Medulla oblongata (tissue), 1 donor: ENCODE results near the gene CXCL6.

ENCODE experiments used
- DNase-seq: peaks from one replicate; pipeline ENCODE4 v3.0.0-alpha.2; 2015; ENCODE audit errors: extremely low spot score

The CXCL6 gene

DNA sequence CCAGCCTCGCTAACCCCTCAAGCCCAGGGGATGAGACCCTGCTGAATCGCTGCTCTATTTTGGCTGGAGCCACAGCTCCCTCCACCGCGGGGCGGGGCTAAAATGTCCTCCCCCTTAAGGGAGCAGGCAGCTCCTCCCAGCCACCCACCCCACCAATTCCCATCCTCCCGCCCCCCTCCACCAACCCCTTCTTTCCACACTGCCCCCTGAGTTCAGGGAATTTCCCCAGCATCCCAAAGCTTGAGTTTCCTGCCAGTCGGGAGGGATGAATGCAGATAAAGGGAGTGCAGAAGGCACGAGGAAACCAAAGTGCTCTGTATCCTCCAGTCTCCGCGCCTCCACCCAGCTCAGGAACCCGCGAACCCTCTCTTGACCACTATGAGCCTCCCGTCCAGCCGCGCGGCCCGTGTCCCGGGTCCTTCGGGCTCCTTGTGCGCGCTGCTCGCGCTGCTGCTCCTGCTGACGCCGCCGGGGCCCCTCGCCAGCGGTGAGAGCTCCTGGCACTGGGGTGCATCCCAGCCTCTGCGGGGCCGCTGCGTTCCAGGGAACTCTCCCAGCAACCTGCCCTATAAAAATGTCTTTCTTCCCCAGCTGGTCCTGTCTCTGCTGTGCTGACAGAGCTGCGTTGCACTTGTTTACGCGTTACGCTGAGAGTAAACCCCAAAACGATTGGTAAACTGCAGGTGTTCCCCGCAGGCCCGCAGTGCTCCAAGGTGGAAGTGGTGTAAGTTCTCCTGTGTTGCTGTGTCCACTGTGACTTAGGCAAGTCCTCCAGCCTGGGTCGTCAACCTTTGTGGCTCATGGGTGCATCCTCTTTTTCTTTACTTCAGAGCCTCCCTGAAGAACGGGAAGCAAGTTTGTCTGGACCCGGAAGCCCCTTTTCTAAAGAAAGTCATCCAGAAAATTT is at the start of gene CXCL6:
TSS of gene CXCL6 (plus strand) at position 306 of the 907 bp plus-strand sequence. CDS start at position 379, 73 bp downstream.
- no peak for DNase-seq

GRCh38 chr4:73788411-73788810 is 48.1 kb upstream of the CXCL6 start:
- DNase-seq, result no peak

DNA sequence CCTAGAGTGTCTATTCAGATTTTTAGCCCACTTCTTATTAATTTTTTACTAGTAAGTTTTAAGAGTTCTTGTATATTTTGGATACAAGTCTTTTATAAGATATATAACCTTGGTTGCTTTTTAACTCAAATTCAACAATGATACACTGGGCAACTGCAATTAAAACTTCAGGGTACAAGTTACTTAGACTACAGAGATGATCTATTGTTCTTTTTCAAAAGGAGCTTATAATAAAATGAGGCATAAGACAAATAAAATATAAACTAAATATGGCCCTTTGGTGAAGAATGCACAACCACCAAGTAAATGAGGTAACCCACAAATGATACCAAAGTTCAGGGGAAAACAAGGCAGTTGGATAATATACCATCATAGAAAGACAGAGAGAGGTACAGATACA is 37.6 kb upstream of the CXCL6 start:
- no peak for DNase-seq

DNA sequence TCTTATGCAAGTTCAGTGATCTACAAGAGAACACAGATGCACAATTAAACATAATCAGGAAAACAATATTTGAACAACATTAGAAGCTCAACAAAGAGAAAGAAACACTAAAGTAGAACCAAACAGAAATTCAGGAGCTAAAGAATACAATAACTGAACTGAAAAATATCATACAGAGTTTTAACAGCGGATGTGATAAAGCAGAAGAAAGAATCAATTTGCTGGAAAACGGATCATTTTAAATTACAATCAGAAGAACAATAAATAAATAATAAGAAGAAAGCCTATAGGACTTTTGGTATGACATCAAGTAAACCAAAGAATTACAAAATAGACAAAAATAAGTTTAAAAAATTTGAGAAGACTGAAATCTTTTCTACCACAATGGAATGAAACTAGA is 36.3 kb upstream of the CXCL6 start:
- no peak for DNase-seq

- no peak for DNase-seq
Observed at GRCh38 chr4:73801692-73802091, 34.8 kb upstream of the CXCL6 start.

- DNase-seq, result no peak
Observed at GRCh38 chr4:73803213-73803612, 33.3 kb upstream of the CXCL6 start.

DNA sequence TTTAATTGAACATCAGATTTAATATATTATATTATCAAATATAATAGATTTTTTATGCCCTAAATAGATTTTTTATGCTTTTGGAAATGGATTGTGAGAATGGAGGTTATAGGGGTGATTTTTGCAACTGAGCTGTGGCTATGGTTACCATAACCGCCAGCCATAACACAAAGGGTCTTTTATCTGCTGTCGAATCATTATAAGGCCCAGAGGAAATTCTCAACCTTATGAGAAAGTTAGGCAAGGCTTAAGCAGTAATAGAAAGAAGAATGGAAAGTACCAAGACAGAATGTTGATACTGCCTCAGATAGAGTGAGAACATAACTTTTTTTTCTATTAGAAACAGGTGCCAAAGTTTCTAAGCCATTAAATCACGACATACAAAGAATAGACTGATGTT is 26.3 kb upstream of the CXCL6 start:
- DNase-seq, result no peak

- DNase-seq, result no peak
Observed at GRCh38 chr4:73811841-73812240, 24.6 kb upstream of the CXCL6 start.

- DNase-seq, result no peak
Observed at GRCh38 chr4:73814679-73815078, 21.8 kb upstream of the CXCL6 start.

GRCh38 chr4:73815145-73815544 is 21.3 kb upstream of the CXCL6 start:
- DNase-seq, result peak; percentile 28

GRCh38 chr4:73816814-73817213 is 19.7 kb upstream of the CXCL6 start:
- DNase-seq, result no peak

DNA sequence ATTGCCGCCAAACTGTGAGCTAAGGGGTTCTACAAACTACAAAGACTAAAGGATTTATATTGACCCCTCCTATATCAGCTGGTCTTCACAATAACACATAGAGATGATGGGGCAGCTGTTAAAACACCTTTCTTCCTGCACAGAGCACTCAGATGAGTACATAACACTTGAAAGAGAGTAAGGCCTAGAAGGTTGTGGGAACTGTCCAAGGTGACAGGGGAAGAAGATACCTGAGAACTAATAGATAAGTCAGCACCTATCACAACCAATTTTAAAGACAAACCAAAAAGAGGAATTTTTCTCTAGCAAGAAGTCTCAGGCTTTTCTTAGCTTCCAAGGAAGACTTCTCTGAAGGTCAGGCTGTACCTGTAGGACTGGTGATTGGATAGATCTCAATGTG is 19.1 kb upstream of the CXCL6 start:
- no peak for DNase-seq

- no peak for DNase-seq
Observed at GRCh38 chr4:73821325-73821724, 15.2 kb upstream of the CXCL6 start.

GRCh38 chr4:73822389-73822788 is 14.1 kb upstream of the CXCL6 start:
- DNase-seq, result no peak

DNA sequence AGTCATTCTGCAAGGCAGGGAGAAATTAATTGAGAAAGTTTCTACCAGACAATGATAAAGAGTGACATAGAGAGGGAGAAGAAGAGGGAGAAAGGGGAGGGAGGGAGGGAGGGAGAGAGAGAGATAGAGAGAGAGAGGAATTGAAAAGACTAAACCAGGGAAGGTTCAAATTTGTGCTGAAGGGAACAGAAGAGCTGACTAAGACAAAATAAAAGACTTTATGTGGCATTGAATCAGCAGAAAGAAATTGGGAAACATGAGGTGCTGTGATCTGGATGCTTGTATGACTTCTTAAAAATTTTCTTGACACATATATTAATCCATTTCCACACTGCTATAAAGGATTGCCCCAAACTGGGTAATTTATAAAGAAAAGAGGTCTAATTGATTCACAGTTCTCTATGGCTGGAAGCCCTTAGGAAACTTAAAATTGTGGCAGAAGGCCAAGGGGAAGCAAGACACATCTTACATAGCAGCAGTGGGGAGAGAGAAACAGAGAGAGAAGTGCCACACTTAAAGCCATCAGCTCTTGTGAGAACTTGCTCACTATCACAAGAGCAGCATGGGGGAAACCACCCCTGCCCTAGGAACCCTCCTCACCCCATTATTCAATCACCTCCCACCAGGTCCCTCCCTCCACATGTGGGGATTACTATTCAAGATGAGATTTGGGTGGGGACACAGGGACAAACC is 13.5 kb upstream of the CXCL6 start:
- peak; percentile 34 for DNase-seq

- no peak for DNase-seq
Observed at GRCh38 chr4:73823760-73824159, 12.7 kb upstream of the CXCL6 start.

- DNase-seq, result no peak
Observed at GRCh38 chr4:73828956-73829355, 7.5 kb upstream of the CXCL6 start.

- DNase-seq, result no peak
Observed at GRCh38 chr4:73831569-73831968, 4.9 kb upstream of the CXCL6 start.

DNA sequence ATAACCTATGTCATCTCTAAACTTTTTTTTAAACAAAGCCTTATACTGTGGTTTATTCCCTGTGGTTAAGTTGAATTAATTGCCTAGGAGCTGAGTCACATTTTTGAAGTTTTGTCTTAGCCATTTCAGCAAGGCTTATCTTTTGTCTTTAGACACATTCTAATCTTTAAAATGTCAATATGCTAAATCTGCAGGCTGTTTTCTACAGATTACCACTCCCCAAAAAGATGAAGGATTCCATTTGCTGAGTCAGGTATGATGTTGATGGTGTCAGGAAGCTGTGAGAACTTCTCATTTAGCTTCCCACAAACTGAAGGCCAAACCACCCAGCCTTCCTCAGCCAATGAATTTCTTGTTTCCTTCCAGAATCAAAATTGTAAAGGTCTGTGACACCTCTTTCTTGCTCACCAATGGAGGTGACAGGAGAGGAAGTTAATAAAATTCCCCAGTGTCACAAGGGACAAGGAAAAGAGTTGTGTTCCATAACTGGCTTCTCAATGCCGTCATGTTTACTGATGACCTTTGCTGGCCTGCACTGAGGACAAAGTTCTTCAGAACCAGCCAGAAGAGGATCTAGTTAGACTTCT is 3.7 kb upstream of the CXCL6 start:
- DNase-seq, result no peak

DNA sequence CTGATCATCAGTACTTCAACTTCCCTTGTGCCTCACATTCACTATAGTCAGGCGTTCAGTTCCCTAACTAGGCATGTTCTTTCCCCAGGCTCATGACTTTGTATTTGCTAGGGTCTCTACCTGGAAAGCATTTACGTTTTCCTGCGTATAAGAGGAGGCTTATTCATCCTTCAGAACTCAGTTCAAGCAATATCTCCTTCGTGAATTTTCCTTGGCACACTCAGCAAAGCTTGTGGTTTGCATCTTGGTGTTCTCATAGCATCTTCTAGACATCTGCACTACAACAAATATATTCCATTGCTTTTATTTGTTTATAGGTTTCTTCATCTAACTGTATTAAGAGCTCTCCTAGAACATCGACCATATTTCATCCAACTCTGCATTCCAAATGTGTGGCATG is 2.6 kb downstream of the CXCL6 start:
- DNase-seq, result no peak

GRCh38 chr4:73839715-73840114 is 3.2 kb downstream of the CXCL6 start:
- DNase-seq, result no peak

DNA sequence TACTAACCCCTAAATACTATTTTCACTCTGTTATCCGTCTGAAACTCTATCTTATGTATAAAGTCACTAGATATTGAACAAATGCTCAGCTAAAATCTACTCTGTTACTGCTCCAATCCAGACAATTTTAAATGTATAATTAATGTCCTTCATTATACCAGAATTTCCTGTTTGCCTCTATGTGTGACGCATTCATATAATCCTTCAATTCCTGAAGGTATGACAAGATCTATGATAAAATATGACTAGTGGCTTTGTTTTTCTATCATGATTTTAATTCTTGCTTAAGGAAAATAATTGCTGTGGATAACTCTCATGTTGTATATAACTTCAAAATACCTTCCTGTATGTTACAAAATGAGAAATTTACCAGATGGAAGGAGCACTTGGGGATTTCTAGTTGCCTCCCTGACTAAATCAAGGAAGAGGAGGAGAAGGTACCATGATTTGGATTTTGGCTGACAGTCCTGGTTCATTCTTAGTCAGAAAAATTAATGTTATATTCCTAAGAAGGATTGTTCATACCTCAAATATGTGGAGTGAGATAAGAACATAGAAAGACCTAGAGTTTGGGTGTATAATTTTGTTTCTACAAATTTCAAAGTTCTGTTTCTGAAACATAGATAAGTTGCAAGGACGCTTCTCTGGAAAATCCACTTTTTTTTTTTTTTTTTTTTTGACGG is 4.9 kb downstream of the CXCL6 start:
- DNase-seq, result no peak
